Liver (tissue), 9 donors: ENCODE data around the gene IPMK. TPM values are rescaled to one million over a fixed set of nuclear protein-coding genes. Genes with fewer than 3 reads are reported as not detected.

Experiments
- DNase-seq: peaks from one replicate; pipeline ENCODE4 v3.0.0-alpha.2; 2017; ENCODE audit warnings: low spot score
- H3K27ac ChIP-seq, 2 donors: one replicate each; pipeline ENCODE4 v1.7.0; 2013; ENCODE audit warnings: inconsistent platforms in 2 of 2, low read length in 2 of 2, control low read depth in 1 of 2, low read depth in 1 of 2, mild to moderate bottlenecking in 1 of 2
- H3K27me3 ChIP-seq, 4 donors: one replicate each; pipeline versions ENCODE4 v1.6.1 to v1.7.0; 2013; ENCODE audit warnings: low read length in 3 of 4, inconsistent platforms in 1 of 4, mild to moderate bottlenecking in 1 of 4, moderate library complexity in 1 of 4; ENCODE audit not compliant: control insufficient read depth in 4 of 4, insufficient read depth in 4 of 4
- H3K36me3 ChIP-seq, 4 donors: one replicate each; pipeline versions ENCODE4 v1.6.1 to v1.7.0; 2013; ENCODE audit warnings: low read length in 3 of 4, mild to moderate bottlenecking in 3 of 4, low read depth in 1 of 4, moderate library complexity in 1 of 4; ENCODE audit not compliant: control insufficient read depth in 4 of 4, insufficient read depth in 3 of 4
- H3K4me1 ChIP-seq, 4 donors: one replicate each; pipeline versions ENCODE4 v1.6.1 to v1.7.0; 2013; ENCODE audit warnings: low read length in 3 of 4, mild to moderate bottlenecking in 3 of 4, moderate library complexity in 1 of 4; ENCODE audit not compliant: control insufficient read depth in 4 of 4, insufficient read depth in 4 of 4
- H3K4me3 ChIP-seq, 3 donors: one replicate each; pipeline versions ENCODE4 v1.6.1 to v1.7.0; 2013; ENCODE audit warnings: low read length in 3 of 3, control low read depth in 1 of 3, low read depth in 1 of 3, mild to moderate bottlenecking in 1 of 3
- H3K9ac ChIP-seq, 2 donors: one replicate each; pipeline ENCODE4 v1.7.0; 2013; ENCODE audit warnings: low read length in 2 of 2, mild to moderate bottlenecking in 2 of 2, moderate library complexity in 2 of 2, control low read depth in 1 of 2, low read depth in 1 of 2
- H3K9me3 ChIP-seq, 4 donors: one replicate each; pipeline versions ENCODE4 v1.6.1 to v1.7.0; 2013; ENCODE audit warnings: low read length in 3 of 4; ENCODE audit not compliant: control insufficient read depth in 4 of 4
- ATF3 ChIP-seq: IDR thresholded peaks from 2 replicates; pipeline ENCODE4 v1.6.1; 2016; ENCODE audit warnings: antibody characterized with exemption
- CTCF ChIP-seq: fragments of 150-350 bp; IDR thresholded peaks from 2 replicates; pipeline ENCODE4 v1.5.1; 2017; ENCODE audit warnings: improper control_type of control experiment, low read depth, low read length; ENCODE audit not compliant: missing input control
- EGR1 ChIP-seq, 2 donors: IDR thresholded peaks; 2 replicates each; pipeline ENCODE4 v1.6.1; 2016 to 2018; ENCODE audit warnings: antibody characterized with exemption in 2 of 2, low read depth in 2 of 2
- FOXA1 ChIP-seq: IDR thresholded peaks from 2 replicates; pipeline ENCODE4 v1.6.1; 2016; ENCODE audit warnings: antibody characterized with exemption
- FOXA2 ChIP-seq: IDR thresholded peaks from 2 replicates; pipeline ENCODE4 v1.6.1; 2016; ENCODE audit warnings: antibody characterized with exemption
- GABPA ChIP-seq, 2 donors: IDR thresholded peaks in 1 of 2; conservative IDR thresholded peaks in 1 of 2; 2 replicates each; pipeline ENCODE4 v1.6.1; 2016; ENCODE audit warnings: antibody characterized with exemption in 2 of 2, mild to moderate bottlenecking in 1 of 2, moderate library complexity in 1 of 2
- HNF4A ChIP-seq, 2 donors: conservative IDR thresholded peaks; 2 replicates each; pipeline ENCODE4 v1.6.1; 2016; ENCODE audit warnings: antibody characterized with exemption in 2 of 2, mild to moderate bottlenecking in 2 of 2
- HNF4G ChIP-seq: IDR thresholded peaks from 2 replicates; pipeline ENCODE4 v1.6.1; 2016; ENCODE audit warnings: antibody characterized with exemption
- JUND ChIP-seq, 2 donors: IDR thresholded peaks; 2 replicates each; pipeline ENCODE4 v1.6.1; 2016; ENCODE audit warnings: antibody characterized with exemption in 2 of 2
- MAX ChIP-seq: IDR thresholded peaks from 2 replicates; pipeline ENCODE4 v1.6.1; 2016; ENCODE audit warnings: antibody characterized with exemption
- NR2F2 ChIP-seq: IDR thresholded peaks from 2 replicates; pipeline ENCODE4 v1.6.1; 2016; ENCODE audit warnings: antibody characterized with exemption
- RAD21 ChIP-seq, 2 donors: IDR thresholded peaks; 2 replicates each; pipeline ENCODE4 v1.6.1; 2016; ENCODE audit warnings: antibody characterized with exemption in 2 of 2, mild to moderate bottlenecking in 2 of 2
- REST ChIP-seq: IDR thresholded peaks from 2 replicates; pipeline ENCODE4 v1.6.1; 2016; ENCODE audit warnings: antibody characterized with exemption, mild to moderate bottlenecking
- RXRA ChIP-seq, 2 donors: IDR thresholded peaks; 2 replicates each; pipeline ENCODE4 v1.6.1; 2017 to 2018; ENCODE audit warnings: antibody characterized with exemption in 2 of 2, mild to moderate bottlenecking in 1 of 2
- SP1 ChIP-seq: IDR thresholded peaks from 2 replicates; pipeline ENCODE4 v1.6.1; 2018; ENCODE audit warnings: antibody characterized with exemption, mild to moderate bottlenecking
- TAF1 ChIP-seq: conservative IDR thresholded peaks from 2 replicates; pipeline ENCODE4 v1.6.1; 2016; ENCODE audit warnings: antibody characterized with exemption, mild to moderate bottlenecking
- YY1 ChIP-seq: IDR thresholded peaks from 2 replicates; pipeline ENCODE4 v1.6.1; 2016; ENCODE audit warnings: antibody characterized with exemption, mild to moderate bottlenecking
- ZBTB33 ChIP-seq: IDR thresholded peaks from 2 replicates; pipeline ENCODE4 v1.6.1; 2016; ENCODE audit warnings: antibody characterized with exemption
- WGBS: extraction: QIAGEN DNeasy Blood & Tissue Kit; methylation state at CpG from one replicate; pipeline ENCODE4 v1.1.7; 2013; 5-methylcytosine and 5-hydroxymethylcytosine counted together
- polyA plus RNA-seq, 2 donors: library from polyadenylated mRNA; stranded (reverse) in 1 of 2; unstranded in 1 of 2; fragments of 200-250 nt in 1 of 2; fragments of >200 nt in 1 of 2; fragmentation: Nextera tagmentation in 1 of 2; extraction: Ambion mirVana in 1 of 2; gene quantifications; one replicate each; pipeline versions ENCODE4 v1.2.1 to v1.2.3, GENCODE V29; 2013 to 2015
- total RNA-seq, 2 donors: library from RNA; depleted of rRNA; stranded (reverse); fragments of >200 nt; gene quantifications; one replicate each; pipeline ENCODE4 v1.2.3, GENCODE V29; 2014
- donor health status: healthy.
- donor health status: healthy.
- donor health status: healthy.
- donor health status: healthy.
- donor health status: healthy.

Gene IPMK
- total and polyA plus RNA-seq, 4 donors = 1.4 to 5.2 (median 3.3) TPM

GRCh38 chr10:58164517-58164916 lies 103.2 kb downstream of the IPMK start:
- H3K27me3 ChIP-seq = no peaks in the 10 kb centered on the region
- no peak for TF ChIP-seq CTCF
- TF ChIP-seq ZBTB33 = no peak
- TF ChIP-seq RAD21 (IDR thresholded peaks at IDR 0.05) = no peak
- TF ChIP-seq RXRA (IDR thresholded peaks at IDR 0.05) = no peak
- TF ChIP-seq MAX = no peak
- no peak for TF ChIP-seq YY1
- TF ChIP-seq NR2F2 = no peak
- TF ChIP-seq HNF4A (conservative IDR thresholded peaks at IDR 0.05) = no peak
- no peak for TF ChIP-seq GABPA (IDR thresholded peaks at IDR 0.05 in 1 of 2, conservative IDR thresholded peaks at IDR 0.05 in 1 of 2)
- no peak for TF ChIP-seq TAF1
- TF ChIP-seq SP1 = no peak
- TF ChIP-seq JUND (IDR thresholded peaks at IDR 0.05) = no peak
- TF ChIP-seq FOXA1 = no peak
- no peak for TF ChIP-seq FOXA2
- TF ChIP-seq REST = no peak
- no peak for TF ChIP-seq EGR1 (IDR thresholded peaks at IDR 0.05; ENCODE audit: low read depth in 2 of 2)
- no peak for TF ChIP-seq ATF3
- no peak overlapping the region for H3K27ac ChIP-seq
- H3K36me3 ChIP-seq = no peaks in the 10 kb centered on the region
- no peak overlapping the region for H3K9ac ChIP-seq
- H3K9me3 ChIP-seq = no peaks in the 10 kb centered on the region
- 80% methylated on average over 4 of the region's 4 CpGs for WGBS
- no peak for DNase-seq
- no peaks in the 10 kb centered on the region for H3K4me1 ChIP-seq
- no peak overlapping the region for H3K4me3 ChIP-seq

- Histone ChIP-seq H3K9ac (no peak overlapping the region), H3K27ac (no peak overlapping the region), H3K4me1 (no peaks in the 10 kb centered on the region), H3K36me3 (no peaks in the 10 kb centered on the region), H3K4me3 (no peak overlapping the region), H3K9me3 (no peaks in the 10 kb centered on the region), H3K27me3 (peaks cover 0 to 4% (median 0%) of the 10 kb centered on the region in 4 donors)
- no peak for DNase-seq
- 73% methylated on average over 4 of the region's 4 CpGs for WGBS
- no peak for TF ChIP-seq RXRA (IDR thresholded peaks at IDR 0.05)
- no peak for TF ChIP-seq GABPA (IDR thresholded peaks at IDR 0.05 in 1 of 2, conservative IDR thresholded peaks at IDR 0.05 in 1 of 2)
- no peak for TF ChIP-seq HNF4G
- no peak for TF ChIP-seq NR2F2
- no peak for TF ChIP-seq FOXA2
- TF ChIP-seq ZBTB33 = no peak
- TF ChIP-seq YY1 = no peak
- no peak for TF ChIP-seq HNF4A (conservative IDR thresholded peaks at IDR 0.05)
- no peak for TF ChIP-seq MAX
- no peak for TF ChIP-seq REST
- TF ChIP-seq RAD21 (IDR thresholded peaks at IDR 0.05) = no peak
- no peak for TF ChIP-seq ATF3
Measured at GRCh38 chr10:58158806-58159205, 108.9 kb downstream of the IPMK start.
